DMS79 treated with DMSO at 0.1 percent for 48 hours (cell line): ENCODE results near the gene PRR14.

Experiments used
- DNase-seq: peaks from one replicate; lab custom pipeline; 2025; lab: John Stamatoyannopoulos, UW

The PRR14 gene

GRCh38 chr16:30659507-30660423, 9.0 kb downstream of the PRR14 start:
- DNase-seq: no peak

DNA sequence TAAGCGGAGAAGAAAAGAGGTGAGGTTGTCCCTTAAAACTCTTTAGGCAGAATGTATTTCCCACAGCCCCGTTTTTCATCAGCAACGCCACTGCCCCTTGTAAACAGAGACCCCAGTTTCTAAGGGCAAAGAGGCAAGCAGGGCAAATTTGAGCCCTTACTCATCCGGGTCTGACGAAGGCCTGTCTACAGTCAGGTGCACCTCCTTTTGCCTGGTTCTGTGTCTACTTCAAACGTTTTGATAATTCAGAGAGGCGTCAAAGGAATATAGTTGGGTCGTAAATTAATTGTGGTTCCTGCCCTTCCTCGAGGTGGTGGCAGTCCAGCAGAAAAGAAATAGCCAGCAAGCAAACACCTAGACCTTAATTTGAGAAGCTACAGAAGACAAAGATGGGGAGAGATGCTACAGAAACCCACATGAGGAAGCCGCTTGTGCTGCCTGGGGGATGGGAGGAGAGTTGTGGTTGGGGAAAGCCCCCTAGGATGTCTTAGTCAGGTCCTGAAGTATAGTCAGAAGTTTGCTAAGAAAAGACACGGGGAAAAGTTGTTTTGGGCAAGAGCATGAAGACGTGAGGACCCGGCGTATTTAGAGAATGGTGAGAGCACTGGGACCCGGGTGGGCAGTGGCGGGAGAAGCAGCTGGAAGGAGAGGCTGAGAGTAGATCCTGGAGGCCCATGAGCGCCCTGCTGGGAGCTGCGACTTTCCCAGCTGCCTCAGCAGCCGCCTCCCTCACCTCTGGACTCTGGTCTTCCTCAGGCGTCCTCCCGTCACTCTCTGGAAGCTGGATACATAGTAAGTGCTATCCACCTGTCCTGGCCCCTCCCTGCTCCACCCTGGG, 9.9 kb downstream of the PRR14 start:
- no peak for DNase-seq

DNA sequence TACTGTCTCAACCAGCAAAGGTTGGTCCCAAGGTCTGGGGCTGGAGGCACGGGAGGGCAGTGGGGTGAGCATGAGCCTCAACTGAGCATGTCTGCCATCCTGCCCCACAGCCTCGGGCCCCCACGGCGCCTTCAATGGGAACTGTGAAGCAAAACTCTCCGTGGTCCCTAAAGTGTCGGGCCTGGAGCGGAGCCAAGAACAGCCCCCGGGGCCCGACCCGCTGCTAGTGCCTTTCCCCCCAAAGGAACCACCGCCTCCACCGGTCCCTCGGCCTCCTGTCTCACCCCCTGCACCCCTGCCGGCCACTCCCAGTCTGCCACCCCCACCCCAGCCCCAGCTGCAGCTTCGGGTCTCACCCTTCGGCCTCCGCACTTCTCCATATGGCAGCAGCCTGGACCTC, 11.7 kb downstream of the PRR14 start:
- DNase-seq: no peak

GRCh38 chr16:30663038-30663437, 12.3 kb downstream of the PRR14 start:
- DNase-seq: no peak

GRCh38 chr16:30663820-30664219, 13.1 kb downstream of the PRR14 start:
- DNase-seq: no peak

DNA sequence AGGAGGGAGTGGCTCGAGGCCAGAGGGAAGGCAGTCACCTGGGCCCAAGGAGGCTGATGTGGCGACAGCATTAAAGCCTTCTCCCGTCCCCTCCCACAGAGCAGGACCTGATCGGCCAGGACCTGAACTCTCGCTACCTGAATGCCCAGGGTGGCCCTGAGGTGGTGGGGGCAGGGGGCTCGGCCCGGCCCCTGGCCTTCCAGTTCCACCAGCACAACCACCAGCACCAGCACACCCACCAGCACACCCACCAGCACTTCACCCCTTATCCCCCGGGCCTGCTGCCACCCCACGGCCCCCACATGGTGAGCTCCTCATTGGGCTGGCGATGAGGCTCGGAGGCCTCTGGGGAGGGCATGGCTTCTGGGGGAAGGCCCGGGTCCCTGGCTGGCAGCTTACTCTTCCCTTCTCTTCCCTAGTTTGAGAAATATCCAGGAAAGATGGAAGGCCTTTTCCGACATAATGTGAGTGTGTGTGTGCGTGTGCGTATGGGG, 13.9 kb downstream of the PRR14 start:
- DNase-seq: no peak

DNA sequence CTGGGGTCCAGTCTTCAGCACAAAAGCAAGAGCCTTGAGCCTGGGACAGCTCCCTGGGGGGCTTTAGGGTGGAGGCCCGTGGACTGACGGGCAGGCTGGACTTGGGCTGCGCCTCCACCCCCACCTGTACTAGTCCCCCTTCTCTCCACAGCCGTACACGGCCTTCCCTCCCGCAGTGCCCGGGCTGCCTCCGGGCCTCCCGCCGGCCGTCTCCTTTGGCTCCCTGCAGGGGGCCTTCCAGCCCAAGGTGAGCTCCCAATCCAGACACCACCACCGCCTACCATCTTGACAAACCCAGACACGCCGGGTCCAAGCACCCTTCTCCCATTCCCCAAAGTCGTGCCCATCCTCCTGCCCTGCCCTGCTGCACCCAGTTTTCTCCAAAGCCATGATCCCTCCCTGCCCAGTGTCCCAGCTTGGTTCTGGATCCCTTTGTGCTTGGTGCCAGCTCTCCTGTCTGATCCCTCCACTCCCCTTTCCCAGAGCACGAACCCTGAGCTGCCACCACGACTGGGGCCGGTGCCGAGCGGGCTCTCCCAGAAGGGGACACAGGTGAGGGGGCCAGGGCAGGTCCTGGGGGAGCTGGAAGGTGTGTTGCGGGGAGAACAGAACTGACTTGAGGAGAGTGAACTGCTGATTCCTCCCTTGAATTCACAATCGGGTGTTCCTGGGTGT, 14.5 kb downstream of the PRR14 start:
- DNase-seq: no peak

DNA sequence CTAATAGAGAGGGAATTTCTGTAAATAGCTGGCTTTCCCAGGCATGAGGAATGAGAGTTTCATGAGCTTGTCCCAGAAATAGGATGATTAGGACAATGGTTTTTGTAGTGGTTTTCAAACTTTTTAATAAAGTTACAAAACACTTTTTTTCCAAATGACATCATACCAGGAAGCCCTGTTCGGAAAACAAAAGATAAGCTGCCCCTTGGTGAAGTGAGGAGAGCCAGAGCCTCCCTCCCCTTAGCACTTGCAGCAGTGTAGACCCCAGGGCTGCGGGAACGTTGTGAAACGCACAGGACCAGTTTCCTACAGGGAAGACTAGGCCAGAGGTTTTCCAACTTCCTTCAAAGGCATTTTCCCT, 15.1 kb downstream of the PRR14 start:
- no peak for DNase-seq

- DNase-seq: no peak
Observed at GRCh38 chr16:30666681-30667080, 15.9 kb downstream of the PRR14 start.

- no peak for DNase-seq
Observed at GRCh38 chr16:30667361-30667905, 16.7 kb downstream of the PRR14 start.

- DNase-seq: no peak
Observed at GRCh38 chr16:30668393-30668792, 17.6 kb downstream of the PRR14 start.

GRCh38 chr16:30669026-30669902, 18.5 kb downstream of the PRR14 start:
- no peak for DNase-seq

DNA sequence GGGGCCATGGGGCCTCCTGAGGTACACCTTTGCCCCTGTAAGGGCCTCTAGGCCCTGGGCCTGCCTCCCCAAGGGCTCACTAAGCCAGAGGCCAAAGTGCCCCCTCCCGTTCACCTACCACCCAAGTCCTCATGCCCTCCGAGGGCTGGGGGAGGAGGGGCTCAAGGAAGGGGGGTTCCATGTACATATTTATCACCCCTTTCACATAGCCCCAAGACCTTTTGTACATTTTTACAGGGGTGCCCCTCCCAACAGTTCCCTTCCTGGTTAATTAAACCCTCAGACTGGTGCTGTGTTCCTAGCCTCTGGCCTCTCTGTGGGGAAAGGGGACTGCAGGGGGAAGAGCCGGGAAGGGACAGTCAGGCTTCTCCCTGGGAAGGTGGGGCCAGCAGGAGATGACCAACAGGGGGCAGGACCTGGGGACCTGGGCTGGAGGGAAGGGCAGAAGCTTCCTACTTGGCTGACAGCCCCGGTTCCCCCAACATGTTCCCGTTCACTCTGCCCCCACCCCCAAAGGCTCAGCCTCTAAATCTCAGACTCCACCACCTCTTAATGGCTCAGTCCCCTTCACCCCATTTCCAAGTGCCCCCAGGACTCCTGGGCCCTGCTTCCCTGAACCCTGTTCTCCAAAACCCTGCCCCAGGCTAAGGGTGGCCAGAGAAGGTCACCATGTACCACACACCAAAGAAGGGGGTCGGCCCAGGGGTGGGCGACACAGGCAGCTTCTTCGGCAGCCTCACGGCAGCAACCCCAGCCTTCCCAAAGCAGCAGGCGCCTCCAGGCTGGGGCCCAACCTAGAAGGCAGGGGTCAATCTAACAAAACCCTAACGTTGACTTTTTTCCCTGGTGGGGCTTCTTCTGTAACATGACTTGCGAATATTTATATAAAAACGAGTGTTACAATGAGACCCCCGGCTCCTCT, 19.4 kb downstream of the PRR14 start:
- DNase-seq: no peak

GRCh38 chr16:30675143-30675542, 24.4 kb downstream of the PRR14 start:
- no peak for DNase-seq

GRCh38 chr16:30677931-30678585, 27.3 kb downstream of the PRR14 start:
- DNase-seq: no peak

DNA sequence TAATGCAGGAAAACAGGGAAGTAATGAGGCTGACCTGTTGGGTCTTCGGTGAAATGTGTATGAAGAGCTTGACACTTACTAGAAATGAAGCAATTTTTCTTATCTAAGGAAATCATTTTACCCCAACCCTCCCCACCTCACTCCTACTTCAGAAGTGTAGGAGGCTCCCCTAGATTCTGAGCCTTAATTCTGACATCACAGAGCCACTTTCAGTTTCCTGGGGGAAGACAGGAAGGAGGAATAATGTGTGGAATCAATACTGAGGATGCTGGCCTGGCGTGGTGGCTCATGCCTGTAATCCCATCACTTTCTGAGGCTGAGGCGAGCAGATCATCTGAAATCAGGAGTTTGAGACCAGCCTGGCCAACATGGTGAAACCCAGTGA, 27.8 kb downstream of the PRR14 start:
- DNase-seq: no peak

DNA sequence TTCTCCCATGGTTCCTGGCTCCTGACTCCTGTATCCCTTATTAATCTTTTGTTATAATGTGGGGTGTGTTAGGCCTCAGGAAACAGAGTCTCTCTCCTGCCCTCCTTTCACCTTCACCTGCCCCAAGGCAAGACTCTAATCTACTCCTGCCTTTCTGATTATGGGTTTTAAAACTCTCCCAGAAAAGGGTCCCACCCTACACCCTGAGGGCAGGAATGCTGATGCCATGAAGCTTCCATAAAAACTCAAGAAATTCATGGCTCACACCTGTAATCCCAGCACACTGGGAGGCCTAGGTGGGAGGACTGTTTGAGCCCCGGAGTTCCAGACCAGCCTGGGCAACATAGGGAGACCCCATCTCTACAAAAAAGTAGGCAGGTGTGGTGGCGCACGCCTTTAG, 29.6 kb downstream of the PRR14 start:
- no peak for DNase-seq

DNA sequence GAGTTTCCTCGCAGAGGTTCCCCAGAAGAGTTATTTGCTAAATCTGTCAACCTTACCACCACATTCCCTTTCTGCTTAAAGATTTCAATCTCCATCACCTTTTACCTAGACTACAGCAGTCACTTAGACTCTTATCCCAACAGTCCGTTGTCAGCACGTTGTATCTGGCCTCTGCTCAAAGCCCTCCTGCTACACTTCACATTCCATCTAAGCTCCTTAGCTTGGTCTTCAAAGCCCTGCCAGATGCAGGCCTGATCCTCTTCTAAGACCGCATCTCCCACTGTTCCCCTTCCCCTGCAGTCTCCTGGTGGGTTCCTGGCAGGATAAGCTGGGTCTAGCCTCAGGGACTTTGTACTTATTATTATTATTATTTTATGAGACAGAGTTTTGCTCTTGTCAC, 37.9 kb downstream of the PRR14 start:
- DNase-seq: no peak

- DNase-seq: no peak
Observed at GRCh38 chr16:30691907-30692306, 41.1 kb downstream of the PRR14 start.
